Endometrial microvascular endothelial cells (primary cell): Measurements from ENCODE around the gene COL23A1. TPM values are rescaled to one million over a fixed set of nuclear protein-coding genes. Genes with fewer than 3 reads are reported as not detected.

Experiments
- in situ Hi-C: cut with HindIII; loops from 2 replicates; pipeline ENCODE4 v1.10.0; 2017; ENCODE audit warnings: low sequenced_read_pairs, low pct_unique_long_range_greater_than_20kb; ENCODE audit errors: inconsistent ontology term
- total RNA-seq: library from RNA; depleted of rRNA; stranded (reverse); fragments of >200 nt; gene quantifications from one replicate; pipeline ENCODE4 v1.2.3, GENCODE V29; 2015; ENCODE audit errors: inconsistent ontology term

Gene COL23A1
- total RNA-seq, 1 donor from 2014 or later = not detected

GRCh38 chr5:178538741-178539229, 51.4 kb downstream of the COL23A1 start:
- in situ Hi-C loops = no loop called here

- in situ Hi-C loops = no loop called here
These were observed 52.5 kb downstream of the COL23A1 start for GRCh38 chr5:178537467-178538371.

GRCh38 chr5:178536541-178537466, 53.4 kb downstream of the COL23A1 start:
- in situ Hi-C loops = no loop called here

GRCh38 chr5:178535299-178536175, 54.7 kb downstream of the COL23A1 start:
- in situ Hi-C loops = no loop called here

GRCh38 chr5:178533136-178533535, 57.1 kb downstream of the COL23A1 start:
- in situ Hi-C loops = no loop called here

- in situ Hi-C loops = no loop called here
These were observed 57.5 kb downstream of the COL23A1 start for GRCh38 chr5:178532666-178533065.

- in situ Hi-C loops = no loop called here
These were observed 58.0 kb downstream of the COL23A1 start for GRCh38 chr5:178532236-178532635.

- in situ Hi-C loops = no loop called here
These were observed 58.4 kb downstream of the COL23A1 start for GRCh38 chr5:178531786-178532185.

- in situ Hi-C loops = no loop called here
These were observed 59.7 kb downstream of the COL23A1 start for GRCh38 chr5:178530526-178530925.

GRCh38 chr5:178529080-178529479, 61.1 kb downstream of the COL23A1 start:
- in situ Hi-C loops = no loop called here

GRCh38 chr5:178527458-178528307, 62.5 kb downstream of the COL23A1 start:
- in situ Hi-C loops = no loop called here

- in situ Hi-C loops = no loop called here
These were observed 63.3 kb downstream of the COL23A1 start for GRCh38 chr5:178526773-178527457.

- in situ Hi-C loops = no loop called here
These were observed 64.1 kb downstream of the COL23A1 start for GRCh38 chr5:178525906-178526732.

- in situ Hi-C loops = no loop called here
These were observed 65.9 kb downstream of the COL23A1 start for GRCh38 chr5:178524093-178524882.

- in situ Hi-C loops = no loop called here
These were observed 67.8 kb downstream of the COL23A1 start for GRCh38 chr5:178522361-178522760.

- in situ Hi-C loops = no loop called here
These were observed 69.3 kb downstream of the COL23A1 start for GRCh38 chr5:178520851-178521250.
